Neutrophil (primary cell): ENCODE measurements around the gene CD209.

Experiments used
- H3K27ac ChIP-seq: fragments of 200-600 bp; sonication (generic); 2 replicates; pipeline ENCODE4 v1.5.1; 2016; ENCODE audit warnings: mild to moderate bottlenecking, moderate library complexity
- H3K27me3 ChIP-seq: fragments of 200-600 bp; sonication (generic); 2 replicates; pipeline ENCODE4 v1.6.0; 2016; ENCODE audit warnings: mild to moderate bottlenecking
- H3K36me3 ChIP-seq: fragments of 200-600 bp; sonication (generic); 2 replicates; pipeline ENCODE4 v1.5.1; 2017
- H3K4me1 ChIP-seq, 2 experiments: fragments of 200-600 bp in 1 of 2; sonication (generic) in 1 of 2; 1 replicate in 1 of 2; 2 replicates in 1 of 2; pipeline versions ENCODE4 v1.5.1 to v1.6.1; 2013 to 2016; ENCODE audit warnings: low read depth in 1 of 2, low read length in 1 of 2, mild to moderate bottlenecking in 1 of 2, moderate library complexity in 1 of 2; ENCODE audit not compliant: control insufficient read depth in 1 of 2, insufficient read depth in 1 of 2
- H3K4me3 ChIP-seq, 2 experiments: fragments of 200-600 bp in 1 of 2; sonication (generic) in 1 of 2; 1 replicate in 1 of 2; 2 replicates in 1 of 2; pipeline ENCODE4 v1.5.1; 2013 to 2016; ENCODE audit warnings: low read depth in 1 of 2, low read length in 1 of 2, mild to moderate bottlenecking in 1 of 2, moderate library complexity in 1 of 2
- H3K9me3 ChIP-seq: fragments of 200-600 bp; sonication (generic); 2 replicates; pipeline ENCODE4 v1.5.1; 2016
- CTCF ChIP-seq: fragments of 200-600 bp; sonication (generic); IDR thresholded peaks from 2 replicates; pipeline ENCODE4 v1.5.1; 2016; ENCODE audit warnings: antibody characterized with exemption

CD209 gene

GRCh38 chr19:7778081-7778480 is 30.7 kb upstream of the CD209 start:
- H3K27ac ChIP-seq: no peak overlapping the region
- TF ChIP-seq CTCF: no peak
- peaks cover under 1 to 6% of the 10 kb centered on the region in 2 experiments for H3K4me1 ChIP-seq
- H3K4me3 ChIP-seq: no peak overlapping the region
- no peaks in the 10 kb centered on the region for H3K9me3 ChIP-seq
- H3K36me3 ChIP-seq: no peaks in the 10 kb centered on the region
- no peaks in the 10 kb centered on the region for H3K27me3 ChIP-seq

GRCh38 chr19:7775761-7776160 is 28.4 kb upstream of the CD209 start:
- Histone ChIP-seq H3K27me3 (no peaks in the 10 kb centered on the region), H3K36me3 (no peaks in the 10 kb centered on the region), H3K27ac (no peak overlapping the region), H3K4me1 (peaks cover 5 to 15% of the 10 kb centered on the region in 2 experiments), H3K4me3 (no peak overlapping the region), H3K9me3 (no peaks in the 10 kb centered on the region)
- TF ChIP-seq CTCF: no peak

GRCh38 chr19:7773841-7774240 is 26.5 kb upstream of the CD209 start:
- no peaks in the 10 kb centered on the region for H3K9me3 ChIP-seq
- H3K4me3 ChIP-seq: no peak overlapping the region
- peaks cover 5 to 15% of the 10 kb centered on the region in 2 experiments for H3K4me1 ChIP-seq
- no peak overlapping the region for H3K27ac ChIP-seq
- no peak for TF ChIP-seq CTCF
- no peaks in the 10 kb centered on the region for H3K27me3 ChIP-seq
- H3K36me3 ChIP-seq: no peaks in the 10 kb centered on the region

- H3K9me3 ChIP-seq: no peaks in the 10 kb centered on the region
- H3K4me1 ChIP-seq: peaks cover 5 to 15% of the 10 kb centered on the region in 2 experiments
- H3K36me3 ChIP-seq: no peaks in the 10 kb centered on the region
- no peaks in the 10 kb centered on the region for H3K27me3 ChIP-seq
- H3K27ac ChIP-seq: peak overlapping the region; percentile 57
- peak overlapping the region in 1 of 2 experiments; percentile 10 for H3K4me3 ChIP-seq
- no peak for TF ChIP-seq CTCF
Observed at GRCh38 chr19:7772752-7773291, 25.5 kb upstream of the CD209 start.

- Histone ChIP-seq H3K27ac (no peak overlapping the region), H3K9me3 (no peaks in the 10 kb centered on the region), H3K4me3 (no peak overlapping the region), H3K36me3 (no peaks in the 10 kb centered on the region), H3K27me3 (no peaks in the 10 kb centered on the region), H3K4me1 (peaks cover 5 to 15% of the 10 kb centered on the region in 2 experiments)
- TF ChIP-seq CTCF: no peak
Observed at GRCh38 chr19:7771072-7771471, 23.7 kb upstream of the CD209 start.

- no peaks in the 10 kb centered on the region for H3K9me3 ChIP-seq
- no peak overlapping the region for H3K4me3 ChIP-seq
- no peak overlapping the region for H3K27ac ChIP-seq
- TF ChIP-seq CTCF: no peak
- no peaks in the 10 kb centered on the region for H3K36me3 ChIP-seq
- no peaks in the 10 kb centered on the region for H3K27me3 ChIP-seq
- H3K4me1 ChIP-seq: peaks cover 5 to 15% of the 10 kb centered on the region in 2 experiments
Observed at GRCh38 chr19:7769171-7769570, 21.8 kb upstream of the CD209 start.
